ENCODE measurements around the gene CAB39. TPM values are rescaled to one million over a fixed set of nuclear protein-coding genes. Genes with fewer than 3 reads are reported as not detected.

The CAB39 gene
- total and polyA plus RNA-seq, 2 donors (not counting 1 experiment from before 2014, with no cell fraction given) = 51.1 to 72.3 TPM

DNA sequence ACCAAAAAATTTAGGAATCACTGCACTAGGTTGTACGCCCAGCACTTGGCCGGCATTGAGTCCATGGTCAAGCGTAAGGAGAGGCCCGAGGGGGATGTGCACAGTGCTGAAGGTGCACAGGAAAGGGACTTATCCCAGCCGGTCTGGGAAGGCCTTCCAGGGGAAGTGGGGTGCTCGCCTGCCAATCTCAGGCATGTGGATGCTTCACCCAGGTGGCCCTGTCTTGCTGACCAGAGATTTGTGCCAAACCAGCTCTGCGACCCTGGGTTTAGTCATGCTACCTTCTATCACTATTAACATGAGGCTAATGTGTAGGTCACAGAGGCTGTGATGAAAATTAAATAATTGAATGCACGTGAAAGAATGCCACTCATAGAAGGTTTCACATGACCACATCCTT lies 150.4 kb downstream of the CAB39 start:
- Histone ChIP-seq H3K36me3 (ENCODE audit: control insufficient read depth, insufficient read depth, low read length) (no peaks in the 10 kb centered on the region), H2AFZ (ENCODE audit: low read length) (no peak overlapping the region), H4K20me1 (ENCODE audit: control insufficient read depth, extremely low read depth, insufficient read depth, low read length) (no peaks in the 10 kb centered on the region), H3K27me3 (ENCODE audit: control insufficient read depth, insufficient read depth, low read length) (peaks cover 15% of the 10 kb centered on the region), H3K79me2 (ENCODE audit: control insufficient read depth, insufficient read depth, low read length) (no peaks in the 10 kb centered on the region), H3K9me3 (ENCODE audit: control insufficient read depth, insufficient read depth, low read depth, low read length) (no peaks in the 10 kb centered on the region), H3K27ac (ENCODE audit: insufficient read depth, low read length) (no peak overlapping the region), H3K9ac (ENCODE audit: insufficient read depth, low read length) (no peak overlapping the region), H3K4me2 (ENCODE audit: extremely low read depth, insufficient read depth, low read length) (no peak overlapping the region), H3K4me3 (replicated peaks in 1 of 4; ENCODE audit: control extremely low read depth in 1 of 4, insufficient read depth in 1 of 4, low read depth in 3 of 4, low read length in 4 of 4) (no peak overlapping the region), H3K4me1 (ENCODE audit: control insufficient read depth, extremely low read depth, insufficient read depth, low read length) (peaks cover 3% of the 10 kb centered on the region)
- no peak for DNase-seq (ENCODE audit: low read depth in 2 of 2)
- TF ChIP-seq EZH2 (IDR thresholded peaks at IDR 0.05; ENCODE audit: low read length, missing control alignments) = no peak
- TF ChIP-seq, protein P1, sequence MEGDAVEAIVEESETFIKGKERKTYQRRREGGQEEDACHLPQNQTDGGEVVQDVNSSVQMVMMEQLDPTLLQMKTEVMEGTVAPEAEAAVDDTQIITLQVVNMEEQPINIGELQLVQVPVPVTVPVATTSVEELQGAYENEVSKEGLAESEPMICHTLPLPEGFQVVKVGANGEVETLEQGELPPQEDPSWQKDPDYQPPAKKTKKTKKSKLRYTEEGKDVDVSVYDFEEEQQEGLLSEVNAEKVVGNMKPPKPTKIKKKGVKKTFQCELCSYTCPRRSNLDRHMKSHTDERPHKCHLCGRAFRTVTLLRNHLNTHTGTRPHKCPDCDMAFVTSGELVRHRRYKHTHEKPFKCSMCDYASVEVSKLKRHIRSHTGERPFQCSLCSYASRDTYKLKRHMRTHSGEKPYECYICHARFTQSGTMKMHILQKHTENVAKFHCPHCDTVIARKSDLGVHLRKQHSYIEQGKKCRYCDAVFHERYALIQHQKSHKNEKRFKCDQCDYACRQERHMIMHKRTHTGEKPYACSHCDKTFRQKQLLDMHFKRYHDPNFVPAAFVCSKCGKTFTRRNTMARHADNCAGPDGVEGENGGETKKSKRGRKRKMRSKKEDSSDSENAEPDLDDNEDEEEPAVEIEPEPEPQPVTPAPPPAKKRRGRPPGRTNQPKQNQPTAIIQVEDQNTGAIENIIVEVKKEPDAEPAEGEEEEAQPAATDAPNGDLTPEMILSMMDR (conservative IDR thresholded peaks at IDR 0.05 in 1 of 2, IDR thresholded peaks at IDR 0.05 in 1 of 2; ENCODE audit: low read depth in 1 of 2, low read length in 2 of 2) = no peak

DNA sequence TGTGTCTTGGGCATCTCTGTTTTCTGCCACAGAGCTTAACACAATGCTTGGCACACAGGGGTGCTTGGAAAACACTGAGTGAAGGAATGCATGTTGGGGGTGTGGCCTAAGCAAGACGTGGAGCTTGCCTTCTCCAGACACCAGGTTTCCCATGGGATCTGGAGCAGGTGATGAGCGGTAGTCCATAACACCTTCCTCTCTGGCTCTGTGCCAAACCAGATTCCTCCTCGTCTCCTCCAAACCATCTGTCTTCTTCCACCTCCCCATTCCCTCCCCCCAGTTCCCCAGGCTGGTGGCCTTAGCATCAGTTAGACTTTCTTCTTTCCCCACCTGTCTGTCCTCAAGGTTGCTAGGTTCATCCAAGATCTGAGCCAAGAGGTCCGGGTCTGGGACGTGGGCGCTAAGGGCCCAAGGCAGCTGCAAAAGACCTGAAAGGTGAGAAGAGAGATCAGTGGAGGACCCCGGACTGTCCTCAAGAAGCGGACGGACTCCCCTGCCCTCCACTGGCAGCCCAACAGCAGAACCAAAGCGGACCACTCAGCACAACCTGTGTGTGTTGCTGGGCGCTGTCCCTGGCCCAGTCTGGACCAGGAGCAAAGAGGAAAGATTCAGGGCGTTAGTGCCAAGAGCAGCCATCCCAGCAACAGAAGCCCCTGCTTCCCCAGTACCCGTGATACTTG lies 150.9 kb downstream of the CAB39 start:
- Histone ChIP-seq H3K4me3 (replicated peaks in 1 of 4; ENCODE audit: control extremely low read depth in 1 of 4, insufficient read depth in 1 of 4, low read depth in 3 of 4, low read length in 4 of 4) (no peak overlapping the region), H3K4me2 (ENCODE audit: extremely low read depth, insufficient read depth, low read length) (no peak overlapping the region), H3K27ac (ENCODE audit: insufficient read depth, low read length) (no peak overlapping the region), H3K9me3 (ENCODE audit: control insufficient read depth, insufficient read depth, low read depth, low read length) (no peaks in the 10 kb centered on the region), H3K79me2 (ENCODE audit: control insufficient read depth, insufficient read depth, low read length) (no peaks in the 10 kb centered on the region), H2AFZ (ENCODE audit: low read length) (no peak overlapping the region), H3K27me3 (ENCODE audit: control insufficient read depth, insufficient read depth, low read length) (peaks cover 15% of the 10 kb centered on the region), H3K36me3 (ENCODE audit: control insufficient read depth, insufficient read depth, low read length) (no peaks in the 10 kb centered on the region), H3K9ac (ENCODE audit: insufficient read depth, low read length) (no peak overlapping the region), H3K4me1 (ENCODE audit: control insufficient read depth, extremely low read depth, insufficient read depth, low read length) (peaks cover 3% of the 10 kb centered on the region), H4K20me1 (ENCODE audit: control insufficient read depth, extremely low read depth, insufficient read depth, low read length) (no peaks in the 10 kb centered on the region)
- no peak for TF ChIP-seq EZH2 (IDR thresholded peaks at IDR 0.05; ENCODE audit: low read length, missing control alignments)
- TF ChIP-seq, protein P1 (conservative IDR thresholded peaks at IDR 0.05 in 1 of 2, IDR thresholded peaks at IDR 0.05 in 1 of 2; ENCODE audit: low read depth in 1 of 2, low read length in 2 of 2) = no peak
- DNase-seq (ENCODE audit: low read depth in 2 of 2) = no peak

DNA sequence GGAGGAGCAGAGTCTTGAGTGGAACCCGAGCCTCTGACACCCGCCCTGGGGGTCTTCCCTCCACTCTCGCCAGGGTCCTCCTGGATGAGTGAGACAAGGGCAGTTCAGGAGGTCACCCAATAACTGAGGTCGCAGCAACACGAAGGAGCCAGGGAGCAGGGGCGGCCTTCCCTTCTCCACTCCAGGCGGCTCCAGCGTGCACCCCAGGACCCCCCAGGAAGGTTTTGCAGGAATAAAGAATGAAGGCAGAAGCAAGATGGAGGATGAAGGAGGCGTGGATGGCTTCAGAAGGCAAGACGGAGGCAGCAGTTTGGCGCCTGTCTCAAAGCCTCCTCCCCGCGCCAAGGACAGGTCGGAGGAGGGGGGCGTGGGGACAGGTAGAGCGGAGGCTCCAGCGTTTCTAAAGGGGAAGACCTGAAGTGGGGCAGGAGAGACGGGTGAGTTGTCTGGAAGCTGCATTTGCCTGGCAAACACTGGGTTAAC lies 151.5 kb downstream of the CAB39 start:
- Histone ChIP-seq H4K20me1 (ENCODE audit: control insufficient read depth, extremely low read depth, insufficient read depth, low read length) (no peaks in the 10 kb centered on the region), H3K9ac (ENCODE audit: insufficient read depth, low read length) (no peak overlapping the region)

More for the DNA sequence above, 151.5 kb downstream of the CAB39 start:
- TF ChIP-seq, protein P1 (conservative IDR thresholded peaks at IDR 0.05 in 1 of 2, IDR thresholded peaks at IDR 0.05 in 1 of 2; ENCODE audit: low read depth in 1 of 2, low read length in 2 of 2) = no peak
- no peak for TF ChIP-seq EZH2 (IDR thresholded peaks at IDR 0.05; ENCODE audit: low read length, missing control alignments)
- Histone ChIP-seq H3K4me3 (replicated peaks in 1 of 4; ENCODE audit: control extremely low read depth in 1 of 4, insufficient read depth in 1 of 4, low read depth in 3 of 4, low read length in 4 of 4) (peak overlapping the region; percentile 15 to 79 (median 44)), H2AFZ (ENCODE audit: low read length) (peak overlapping the region; percentile 21), H3K36me3 (ENCODE audit: control insufficient read depth, insufficient read depth, low read length) (no peaks in the 10 kb centered on the region), H3K9me3 (ENCODE audit: control insufficient read depth, insufficient read depth, low read depth, low read length) (no peaks in the 10 kb centered on the region), H3K79me2 (ENCODE audit: control insufficient read depth, insufficient read depth, low read length) (no peaks in the 10 kb centered on the region), H3K27me3 (ENCODE audit: control insufficient read depth, insufficient read depth, low read length) (peaks cover 15% of the 10 kb centered on the region), H3K4me1 (ENCODE audit: control insufficient read depth, extremely low read depth, insufficient read depth, low read length) (peaks cover 3% of the 10 kb centered on the region), H3K27ac (ENCODE audit: insufficient read depth, low read length) (no peak overlapping the region), H3K4me2 (ENCODE audit: extremely low read depth, insufficient read depth, low read length) (peak overlapping the region; percentile 46)
- no peak for DNase-seq (ENCODE audit: low read depth in 2 of 2)

Data from fibroblast of lung (primary cell).